Posterior cingulate gyrus (tissue), 11 donors: ENCODE data around the gene COMMD10.
"Not testable (repeated sequence)": the region's sequence is repeated elsewhere in the genome, so short reads cannot be mapped to it uniquely, and the experiment has no call there.

Experiments used
- DNase-seq, 10 donors: peaks; one replicate each; pipeline versions ENCODE4 v3.0.0 to v3.0.0-alpha.2; 2020 to 2021; ENCODE audit warnings: mixed read lengths in 3 of 10
- intact Hi-C: fragments of 100-400 bp; cut with DNase I; formaldehyde crosslinking; loops from one replicate; pipeline ENCODE4 v1.15.1; 2023

COMMD10 gene

GRCh38 chr5:116084871-116085715 lies at the start of gene COMMD10:
Gene COMMD10 (plus strand): TSS chr5:116085025.
- intact Hi-C loops: no loop called here
- peak; percentile 70 to 96 (median 80) for DNase-seq

DNA sequence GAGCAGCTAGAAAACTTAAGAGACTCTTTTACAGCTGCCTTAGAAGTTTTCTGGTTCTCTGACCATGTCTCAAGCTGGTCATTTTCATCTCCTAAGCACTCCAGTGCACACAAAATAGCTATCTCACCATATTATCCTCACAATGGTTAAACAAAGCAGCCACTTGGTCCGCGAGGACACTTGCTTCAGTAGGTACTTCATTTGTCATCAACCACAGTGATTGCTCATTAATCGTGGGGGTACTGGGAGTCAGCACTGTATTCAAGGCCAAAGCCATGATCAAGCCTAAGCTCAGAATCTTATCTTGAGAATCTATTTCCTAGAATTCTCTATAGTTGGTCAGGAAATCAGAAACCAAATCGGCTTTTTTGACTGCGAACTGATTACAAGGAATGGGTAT lies 49.7 kb upstream of the COMMD10 start:
- intact Hi-C loops: no loop called here
- no peak for DNase-seq

DNA sequence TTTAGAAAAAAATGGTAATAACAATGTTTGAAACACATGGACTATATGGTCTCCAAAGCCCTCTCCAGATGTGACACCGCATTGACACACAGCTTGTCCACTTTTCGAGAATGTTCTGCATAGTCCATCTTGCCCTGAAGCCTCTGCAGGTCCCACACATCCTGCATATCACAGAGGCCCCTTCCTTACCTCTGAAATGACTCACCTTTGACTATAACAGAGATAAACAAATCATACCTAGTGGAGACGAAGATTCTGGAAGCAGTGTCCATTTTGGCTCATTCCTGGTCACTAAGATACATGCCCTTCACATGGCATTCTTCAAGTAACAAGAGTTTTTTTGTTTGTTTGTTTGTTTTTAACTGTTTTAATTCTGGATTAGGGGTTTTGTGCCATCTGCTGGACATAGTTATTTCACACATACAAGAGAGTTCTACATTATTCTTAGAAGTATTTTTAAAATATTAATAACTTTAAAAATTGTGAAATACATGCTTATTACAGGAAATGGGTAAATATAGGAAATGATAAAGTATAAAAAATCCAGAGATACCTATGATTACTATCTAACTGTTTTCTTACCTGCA lies 47.5 kb upstream of the COMMD10 start:
- intact Hi-C loops: no loop called here
- no peak for DNase-seq

GRCh38 chr5:116038817-116039216 lies 46.0 kb upstream of the COMMD10 start:
- peak in 1 of 10 donors; percentile 56 for DNase-seq
- intact Hi-C loops: no loop called here

DNA sequence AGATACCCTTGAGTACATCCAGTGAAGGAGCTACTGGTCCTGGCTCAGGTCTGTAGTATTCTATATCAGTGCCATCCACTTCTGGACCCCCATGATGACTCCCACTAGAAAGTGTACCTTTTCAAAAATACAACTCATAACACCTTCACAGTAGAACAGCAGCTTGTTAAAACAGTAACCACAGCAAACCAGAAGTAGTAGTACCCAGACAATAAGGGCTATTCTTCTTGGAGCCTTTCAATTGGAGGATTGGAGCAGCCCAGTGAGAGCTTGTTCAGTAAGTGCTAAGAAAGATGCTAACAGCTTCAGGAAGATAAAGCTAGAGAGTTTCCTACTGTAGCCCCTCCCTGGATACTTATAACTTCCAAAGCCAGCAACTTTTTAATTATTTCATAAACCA lies 42.5 kb upstream of the COMMD10 start:
- intact Hi-C loops: no loop called here
- DNase-seq: no peak

DNA sequence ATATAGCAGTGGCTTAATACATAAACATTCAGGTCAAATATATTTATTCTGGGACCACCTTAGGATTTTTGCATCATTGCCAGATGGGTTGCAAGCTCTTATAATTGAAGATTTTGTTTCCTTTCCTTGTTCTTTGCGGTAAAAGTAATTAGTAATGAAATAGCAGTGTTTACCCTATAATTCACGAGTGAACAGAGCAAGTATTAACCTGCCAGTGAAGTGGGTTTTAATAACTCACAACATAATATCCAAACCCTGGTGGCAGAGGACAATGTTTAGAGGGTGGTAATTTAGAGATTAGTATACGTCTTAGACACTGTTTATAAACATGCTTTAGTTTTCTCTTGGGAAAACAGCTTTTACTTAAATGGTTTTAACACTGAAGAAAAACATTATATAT lies 40.8 kb upstream of the COMMD10 start:
- no peak for DNase-seq
- intact Hi-C loops: no loop called here

GRCh38 chr5:116045821-116046220 lies 39.0 kb upstream of the COMMD10 start:
- intact Hi-C loops: no loop called here
- no peak for DNase-seq

- intact Hi-C loops: no loop called here
Observed at GRCh38 chr5:116046261-116046660, 38.6 kb upstream of the COMMD10 start.

DNA sequence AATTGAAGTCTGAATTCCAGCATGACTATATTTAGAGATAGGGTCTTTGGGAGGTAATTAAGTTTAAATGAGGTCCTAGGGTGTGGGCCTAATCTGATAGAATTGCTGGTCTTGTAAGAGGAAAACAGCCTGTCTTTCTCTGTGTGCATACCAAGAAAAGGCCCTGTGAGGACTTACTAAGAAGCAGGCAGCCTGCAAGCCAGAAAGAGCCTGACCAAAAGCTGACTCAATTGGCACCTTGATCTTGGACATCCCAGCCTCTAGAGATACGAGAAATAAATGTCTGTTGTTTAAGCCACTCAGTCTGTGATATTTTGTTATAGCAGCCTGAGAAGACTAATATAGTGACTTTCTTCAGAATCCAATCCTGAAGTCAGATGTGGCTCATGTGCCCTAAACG lies 38.0 kb upstream of the COMMD10 start:
- DNase-seq: no peak
- intact Hi-C loops: no loop called here

More at GRCh38 chr5:116046261-116046660, 38.6 kb upstream of the COMMD10 start:
- no peak for DNase-seq

DNA sequence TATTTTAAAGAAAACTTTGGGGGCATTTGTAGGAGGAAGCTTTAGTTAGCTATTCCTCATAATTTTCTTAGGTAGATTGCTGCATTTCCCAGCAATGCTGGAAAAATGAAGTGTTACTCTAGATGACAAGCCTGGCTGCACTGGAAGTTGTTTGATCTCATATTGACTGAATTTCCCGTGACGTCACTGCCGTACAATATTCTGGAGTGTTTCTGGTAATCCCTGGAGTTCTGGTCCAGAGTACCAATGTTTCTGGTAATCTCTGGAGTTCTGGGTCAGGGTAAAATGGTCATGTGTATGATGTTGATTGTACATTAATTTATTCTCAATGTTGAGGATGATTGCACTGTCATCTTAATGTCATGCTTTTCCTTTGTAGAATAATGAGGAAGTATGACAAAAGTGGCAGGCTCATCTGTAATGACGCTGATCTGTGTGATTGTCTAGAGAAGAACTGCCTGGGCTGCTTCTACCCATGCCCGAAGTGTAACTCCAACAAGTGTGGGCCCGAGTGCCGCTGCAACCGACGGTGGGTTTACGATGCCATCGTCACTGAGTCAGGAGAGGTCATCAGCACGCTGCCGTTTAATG lies 26.4 kb upstream of the COMMD10 start:
- DNase-seq: no peak
- intact Hi-C loops: no loop called here

DNA sequence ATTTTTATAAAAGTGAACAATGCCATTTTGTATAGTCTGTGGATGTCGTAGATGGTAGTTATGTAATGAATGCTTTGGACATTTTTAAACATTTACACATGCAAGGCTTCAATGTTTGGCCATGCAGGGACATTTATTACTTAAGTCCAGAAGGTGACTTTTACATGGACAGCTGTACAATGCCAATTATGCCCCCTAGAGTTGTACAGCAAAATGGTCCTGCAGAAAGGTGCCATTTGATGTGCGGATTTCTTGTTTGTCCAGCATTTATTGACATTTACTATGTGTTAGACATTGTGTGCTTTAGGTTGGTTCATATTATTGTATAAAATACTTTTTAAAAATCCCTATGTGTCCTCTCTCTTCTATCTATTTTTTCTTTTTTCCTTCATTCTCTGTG lies 22.5 kb upstream of the COMMD10 start:
- intact Hi-C loops: loop anchor here (1.0 kb wide), 1 partner anchor 431 kb away; no protein-coding TSS in a partner anchor
- no peak for DNase-seq

GRCh38 chr5:116063950-116064349 lies 20.9 kb upstream of the COMMD10 start:
- intact Hi-C loops: no loop called here
- no peak for DNase-seq

DNA sequence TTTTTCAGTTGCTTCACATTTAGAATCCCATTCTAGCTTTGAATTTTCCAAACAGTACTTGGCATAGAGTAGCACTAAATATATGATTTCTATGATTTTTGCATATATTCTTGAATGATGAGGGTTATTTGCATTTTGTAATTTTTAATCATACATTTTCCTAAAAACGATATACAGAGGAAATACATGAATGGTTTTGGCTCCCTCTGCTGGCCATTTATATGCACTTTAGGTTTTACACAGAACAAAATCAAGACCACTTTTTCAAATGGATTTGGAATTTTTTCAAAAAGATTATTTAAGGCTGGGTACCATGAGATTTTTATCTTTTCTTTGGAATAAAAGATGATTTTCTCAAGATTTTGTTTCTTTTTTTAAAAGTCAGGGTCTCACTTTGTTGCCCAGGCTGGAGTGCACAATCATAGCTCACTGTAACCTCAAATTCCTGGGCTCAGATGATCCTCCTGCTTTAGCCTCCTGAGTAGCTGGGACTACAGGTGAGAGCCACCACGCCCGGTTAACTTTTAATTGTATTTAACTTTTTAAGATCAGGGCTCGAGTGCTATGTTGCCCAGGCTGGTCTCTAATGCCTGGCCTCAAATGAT lies 16.7 kb upstream of the COMMD10 start:
- intact Hi-C loops: loop anchor here (1.0 to 5.0 kb wide), 2 partner anchors 181 to 434 kb away; no protein-coding TSS in a partner anchor

GRCh38 chr5:116071211-116071610 lies 13.6 kb upstream of the COMMD10 start:
- intact Hi-C loops: loop anchor here (10.0 kb wide), 1 partner anchor 226 kb away; the partner anchor contains the start of genes AP3S1 and ATG12
- DNase-seq: no peak

More for the DNA sequence above, 16.7 kb upstream of the COMMD10 start:
- DNase-seq: peak in 1 of 10 donors; percentile 22

DNA sequence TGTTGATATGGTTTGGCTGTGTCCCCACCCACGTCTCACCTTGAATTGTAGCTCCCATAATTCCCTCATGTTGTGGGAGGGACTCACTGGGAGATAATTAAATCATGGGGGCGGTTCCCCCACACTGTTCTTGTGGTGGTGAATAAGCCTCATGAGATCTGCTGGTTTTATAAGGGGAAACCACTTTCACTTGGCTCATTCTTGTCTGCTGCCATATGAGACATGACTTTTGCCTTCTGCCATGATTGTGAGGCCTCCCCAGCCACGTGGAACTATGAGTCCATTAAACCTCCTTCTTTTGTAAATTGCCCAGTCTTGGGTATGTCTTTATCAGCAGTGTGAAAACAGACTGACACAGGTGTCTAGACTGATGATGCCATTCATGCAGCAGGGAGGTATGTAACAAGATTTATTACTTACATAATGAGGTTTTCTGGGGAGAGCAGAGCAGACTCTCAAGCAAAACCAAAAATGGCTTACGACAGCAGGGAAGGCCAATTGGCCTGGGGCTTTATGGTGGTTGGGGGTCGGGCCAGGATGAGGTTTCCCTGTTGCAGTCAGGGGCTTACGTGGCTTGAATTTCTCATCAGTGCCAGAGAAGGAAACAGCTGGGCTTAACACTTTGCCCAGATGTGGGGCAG lies 9.5 kb upstream of the COMMD10 start:
- no peak for DNase-seq
- intact Hi-C loops: loop anchor here (10.0 kb wide), 1 partner anchor 231 kb away; the partner anchor contains the start of genes AP3S1 and ATG12

- intact Hi-C loops: loop anchor here (10.0 kb wide), 1 partner anchor 232 kb away; the partner anchor contains the start of genes AP3S1 and ATG12
- no peak for DNase-seq
Observed at GRCh38 chr5:116076496-116076895, 8.3 kb upstream of the COMMD10 start.

DNA sequence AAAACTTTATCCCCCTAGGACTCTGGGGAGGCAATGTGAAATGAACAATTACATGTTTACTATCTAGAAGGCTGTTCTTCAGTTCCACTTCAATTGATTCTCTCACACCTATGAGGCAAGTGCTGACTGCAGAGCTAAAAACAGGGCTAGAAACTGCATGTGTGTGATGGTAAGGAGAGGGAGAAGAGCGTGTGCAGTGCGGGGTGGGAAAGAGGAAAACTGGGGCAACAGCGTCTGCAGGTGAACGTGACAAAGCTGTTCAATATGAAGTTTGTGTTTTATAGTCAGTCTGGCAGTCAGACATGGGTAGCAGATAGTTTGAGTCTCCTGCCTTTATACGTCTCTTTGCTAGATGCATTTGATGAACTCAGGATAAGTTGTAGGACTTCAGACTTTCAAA lies 6.6 kb upstream of the COMMD10 start:
- intact Hi-C loops: loop anchor here (10.0 kb wide), 1 partner anchor 233 kb away; the partner anchor contains the start of genes AP3S1 and ATG12
- no peak for DNase-seq

DNA sequence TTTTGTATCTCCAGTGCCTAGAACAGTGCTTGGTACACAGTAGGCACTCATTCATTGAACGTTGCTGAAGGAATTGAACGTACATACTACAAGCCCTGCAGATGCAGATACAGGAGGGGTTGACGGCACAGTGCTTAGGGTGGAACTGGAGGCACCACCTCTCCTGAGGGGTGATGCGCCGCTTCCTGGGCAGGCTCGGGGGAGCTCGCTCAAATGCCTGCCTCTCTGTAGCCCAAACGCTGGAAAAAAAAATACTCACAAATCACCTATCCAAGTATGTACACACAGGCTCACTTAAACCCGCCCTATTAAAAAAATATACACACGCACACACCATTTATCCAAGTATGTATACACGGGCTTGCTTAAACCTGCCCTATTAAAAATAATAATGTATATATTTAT lies 536 bp upstream of the COMMD10 start:
- DNase-seq: peak in 3 of 10 donors; percentile 17 to 88 (median 54)
- intact Hi-C loops: no loop called here

DNA sequence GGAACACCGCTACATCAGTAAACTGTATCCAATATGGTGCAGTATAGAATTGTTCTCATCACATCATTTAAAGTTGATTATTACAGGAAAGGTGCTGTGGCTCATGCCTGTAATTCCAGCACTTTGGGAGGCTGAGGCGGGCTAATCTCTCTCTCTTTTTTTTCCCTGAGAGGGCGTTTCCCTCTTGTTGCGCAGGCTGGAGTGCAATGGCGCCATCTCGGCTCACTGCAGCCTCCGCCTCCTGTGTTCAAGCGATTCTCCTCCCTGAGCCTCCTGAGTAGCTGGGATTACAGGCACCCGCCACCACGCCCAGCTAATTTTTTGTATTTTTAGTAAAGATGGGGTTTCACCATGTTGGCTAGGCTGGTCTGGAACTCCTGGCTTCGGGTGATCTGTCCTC lies 1.5 kb downstream of the COMMD10 start:
- DNase-seq, intact Hi-C loops: not testable (repeated sequence)

DNA sequence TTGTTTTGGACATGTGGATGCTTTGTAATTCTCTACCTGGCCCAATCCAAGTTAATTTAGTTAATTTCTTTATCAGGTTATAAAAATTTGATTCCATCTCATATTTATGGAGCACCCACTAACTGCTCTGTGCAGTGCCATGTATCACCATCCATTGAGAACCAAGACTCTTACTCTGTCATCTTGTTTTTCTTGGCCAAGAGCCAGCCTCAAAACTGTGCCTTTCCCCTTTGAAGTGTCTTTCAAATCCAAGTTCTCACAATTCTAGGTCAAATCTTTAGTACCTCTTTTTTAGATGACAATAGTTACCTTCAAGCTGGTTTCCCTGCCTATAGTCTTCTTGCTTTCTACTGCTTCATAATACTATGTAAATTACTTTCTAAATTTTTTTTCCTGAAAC lies 3.2 kb downstream of the COMMD10 start:
- intact Hi-C loops: no loop called here
- no peak for DNase-seq
